ENCODE measurements around the gene UBAP2L.

The UBAP2L gene, protein sequence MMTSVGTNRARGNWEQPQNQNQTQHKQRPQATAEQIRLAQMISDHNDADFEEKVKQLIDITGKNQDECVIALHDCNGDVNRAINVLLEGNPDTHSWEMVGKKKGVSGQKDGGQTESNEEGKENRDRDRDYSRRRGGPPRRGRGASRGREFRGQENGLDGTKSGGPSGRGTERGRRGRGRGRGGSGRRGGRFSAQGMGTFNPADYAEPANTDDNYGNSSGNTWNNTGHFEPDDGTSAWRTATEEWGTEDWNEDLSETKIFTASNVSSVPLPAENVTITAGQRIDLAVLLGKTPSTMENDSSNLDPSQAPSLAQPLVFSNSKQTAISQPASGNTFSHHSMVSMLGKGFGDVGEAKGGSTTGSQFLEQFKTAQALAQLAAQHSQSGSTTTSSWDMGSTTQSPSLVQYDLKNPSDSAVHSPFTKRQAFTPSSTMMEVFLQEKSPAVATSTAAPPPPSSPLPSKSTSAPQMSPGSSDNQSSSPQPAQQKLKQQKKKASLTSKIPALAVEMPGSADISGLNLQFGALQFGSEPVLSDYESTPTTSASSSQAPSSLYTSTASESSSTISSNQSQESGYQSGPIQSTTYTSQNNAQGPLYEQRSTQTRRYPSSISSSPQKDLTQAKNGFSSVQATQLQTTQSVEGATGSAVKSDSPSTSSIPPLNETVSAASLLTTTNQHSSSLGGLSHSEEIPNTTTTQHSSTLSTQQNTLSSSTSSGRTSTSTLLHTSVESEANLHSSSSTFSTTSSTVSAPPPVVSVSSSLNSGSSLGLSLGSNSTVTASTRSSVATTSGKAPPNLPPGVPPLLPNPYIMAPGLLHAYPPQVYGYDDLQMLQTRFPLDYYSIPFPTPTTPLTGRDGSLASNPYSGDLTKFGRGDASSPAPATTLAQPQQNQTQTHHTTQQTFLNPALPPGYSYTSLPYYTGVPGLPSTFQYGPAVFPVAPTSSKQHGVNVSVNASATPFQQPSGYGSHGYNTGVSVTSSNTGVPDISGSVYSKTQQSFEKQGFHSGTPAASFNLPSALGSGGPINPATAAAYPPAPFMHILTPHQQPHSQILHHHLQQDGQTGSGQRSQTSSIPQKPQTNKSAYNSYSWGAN
- total RNA-seq, result 75.0 to 149 (median 101) reads per million in 17 experiments

DNA sequence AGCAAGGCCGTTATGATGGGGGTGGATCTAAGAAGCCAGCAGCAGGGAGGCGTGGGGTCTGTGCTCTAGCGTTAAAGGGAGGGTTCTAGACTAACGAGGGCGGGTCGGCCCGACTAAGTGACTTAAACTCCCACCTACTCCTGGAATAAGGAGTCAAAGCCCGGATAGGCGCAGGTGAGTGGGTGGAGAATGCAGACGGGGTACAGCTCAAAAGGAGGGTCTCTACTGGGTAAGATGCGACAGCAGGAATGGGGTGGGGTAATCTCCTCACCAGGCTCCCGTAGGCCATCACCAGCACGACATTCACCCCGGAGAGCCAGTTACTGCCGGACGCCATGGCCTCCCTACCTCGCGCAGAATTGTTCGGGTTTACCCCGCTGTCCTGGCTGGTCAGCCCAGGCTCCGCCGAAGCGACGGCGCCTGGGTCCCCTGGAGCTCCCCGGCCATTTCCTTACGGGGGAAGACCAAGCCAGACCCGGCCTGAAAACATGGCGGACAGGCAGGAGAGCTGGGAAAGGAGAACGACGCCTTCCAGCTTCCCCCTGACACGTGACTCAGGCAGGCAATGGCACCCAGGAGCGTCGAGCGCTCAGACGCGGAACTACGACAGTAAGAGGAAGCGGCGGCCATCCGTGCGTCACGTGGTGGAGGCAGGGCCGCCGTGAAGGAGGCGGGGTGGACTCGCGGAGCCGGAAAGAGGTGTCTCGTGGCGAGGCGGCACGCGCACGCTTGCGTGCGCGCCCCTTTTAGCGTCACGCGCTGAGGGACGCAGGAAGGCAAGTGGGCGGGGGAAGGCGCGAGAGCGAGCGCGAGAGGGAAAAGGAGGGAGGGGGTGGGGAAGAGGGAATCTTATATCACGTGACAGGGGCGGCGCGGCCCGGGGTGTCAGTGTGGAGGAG is at the start of gene UBAP2L:
Gene UBAP2L (plus strand): TSS at position 885 of the 899 bp plus-strand sequence. CDS start 4,169 bp downstream, outside the sequence.
- DNase-seq, result peak; percentile 100

DNA sequence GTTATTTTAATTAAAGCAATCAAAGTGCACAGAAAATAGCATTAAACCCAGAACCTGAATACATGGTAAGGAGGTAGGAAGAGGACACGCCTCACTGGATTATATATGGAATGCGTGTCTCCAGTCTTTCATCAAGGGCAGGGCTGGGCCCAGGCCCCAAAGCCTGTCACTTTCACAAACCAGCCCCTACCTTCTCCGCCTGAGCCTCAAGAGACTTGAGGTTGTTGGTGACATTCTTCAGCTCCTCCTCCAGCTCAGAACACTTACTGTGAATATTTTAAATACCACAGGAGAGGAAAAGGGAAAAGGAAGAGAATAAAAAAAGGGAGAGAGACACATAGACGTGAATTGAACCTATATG is 49.6 kb upstream of the UBAP2L start:
- no peak for DNase-seq

DNA sequence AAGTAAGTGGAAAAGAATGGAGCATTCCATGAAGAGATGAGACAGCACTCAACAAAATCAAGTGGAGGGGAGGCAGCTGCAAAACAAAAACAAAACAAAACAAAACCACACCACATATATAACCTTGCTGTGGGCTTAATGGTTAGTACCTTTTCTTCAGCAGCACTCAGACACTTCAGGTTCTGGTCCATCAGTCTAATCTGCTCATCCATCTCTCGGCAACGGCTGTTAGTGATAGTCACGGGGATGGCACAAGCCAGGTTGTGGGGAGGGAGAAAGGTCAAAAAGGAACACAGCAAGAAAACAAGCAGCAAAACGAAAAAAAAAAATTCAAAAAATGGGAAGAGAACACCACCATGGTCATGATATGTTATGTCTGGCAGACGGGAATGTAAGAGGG is 48.9 kb upstream of the UBAP2L start:
- DNase-seq, result no peak

DNA sequence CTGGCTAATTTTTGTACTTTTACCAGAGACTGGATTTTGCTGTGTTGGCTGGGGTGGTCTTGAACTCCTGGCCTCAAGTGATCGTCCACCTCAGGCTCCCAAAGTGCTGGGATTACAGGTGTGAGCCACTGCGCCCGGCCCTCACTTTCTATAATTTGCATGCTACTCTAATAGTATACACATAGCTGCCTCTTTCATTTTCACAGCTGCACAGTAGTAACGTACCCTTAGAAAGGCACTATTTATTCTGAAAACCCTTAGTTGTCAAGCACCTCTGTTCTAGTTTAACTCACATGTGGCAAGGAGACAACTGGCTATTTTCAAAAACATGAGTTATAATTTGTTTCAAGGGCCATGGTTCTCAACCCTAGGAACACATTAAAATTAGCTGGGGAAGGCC is 46.1 kb upstream of the UBAP2L start:
- no peak for DNase-seq

DNA sequence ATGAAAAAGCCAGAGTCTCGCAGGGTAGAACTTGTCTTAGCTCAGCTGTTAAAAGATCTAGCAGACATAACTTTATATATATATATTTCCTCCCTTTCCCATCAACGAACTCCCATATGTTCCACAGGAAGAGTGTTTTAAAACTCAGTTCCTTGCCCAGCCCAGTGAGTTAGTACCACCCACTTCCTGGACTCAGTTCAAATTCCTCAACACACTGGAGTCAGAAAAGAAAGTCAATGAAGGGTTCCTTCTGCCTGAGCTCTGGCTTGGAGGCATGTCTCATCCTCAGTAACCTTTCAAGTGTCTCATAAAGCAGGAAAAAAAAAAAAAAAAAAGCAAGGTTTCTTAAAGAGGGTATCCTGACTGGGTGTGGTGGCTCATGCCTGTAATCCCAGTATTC is 44.4 kb upstream of the UBAP2L start:
- peak; percentile 43 to 65 (median 57) for DNase-seq

DNA sequence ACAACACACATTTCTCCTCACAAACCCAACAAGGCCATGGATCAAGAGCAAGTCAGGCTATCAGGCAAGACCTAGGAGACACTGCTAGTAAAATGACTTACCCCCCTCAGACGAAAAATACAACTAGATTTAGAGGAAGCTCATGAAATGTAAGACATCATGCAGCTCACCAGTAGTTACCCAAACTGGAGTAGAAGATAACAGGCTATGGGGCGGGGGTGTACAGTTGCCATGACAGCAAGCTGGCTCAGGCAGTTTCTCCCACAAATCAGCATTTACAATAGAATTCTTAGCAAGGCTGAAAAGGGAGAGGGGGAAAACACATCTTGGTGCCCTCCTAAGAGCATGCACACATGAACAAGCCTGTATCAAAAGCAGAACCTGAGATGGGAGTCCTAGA is 42.7 kb upstream of the UBAP2L start:
- DNase-seq, result peak; percentile 37 to 66 (median 62)

DNA sequence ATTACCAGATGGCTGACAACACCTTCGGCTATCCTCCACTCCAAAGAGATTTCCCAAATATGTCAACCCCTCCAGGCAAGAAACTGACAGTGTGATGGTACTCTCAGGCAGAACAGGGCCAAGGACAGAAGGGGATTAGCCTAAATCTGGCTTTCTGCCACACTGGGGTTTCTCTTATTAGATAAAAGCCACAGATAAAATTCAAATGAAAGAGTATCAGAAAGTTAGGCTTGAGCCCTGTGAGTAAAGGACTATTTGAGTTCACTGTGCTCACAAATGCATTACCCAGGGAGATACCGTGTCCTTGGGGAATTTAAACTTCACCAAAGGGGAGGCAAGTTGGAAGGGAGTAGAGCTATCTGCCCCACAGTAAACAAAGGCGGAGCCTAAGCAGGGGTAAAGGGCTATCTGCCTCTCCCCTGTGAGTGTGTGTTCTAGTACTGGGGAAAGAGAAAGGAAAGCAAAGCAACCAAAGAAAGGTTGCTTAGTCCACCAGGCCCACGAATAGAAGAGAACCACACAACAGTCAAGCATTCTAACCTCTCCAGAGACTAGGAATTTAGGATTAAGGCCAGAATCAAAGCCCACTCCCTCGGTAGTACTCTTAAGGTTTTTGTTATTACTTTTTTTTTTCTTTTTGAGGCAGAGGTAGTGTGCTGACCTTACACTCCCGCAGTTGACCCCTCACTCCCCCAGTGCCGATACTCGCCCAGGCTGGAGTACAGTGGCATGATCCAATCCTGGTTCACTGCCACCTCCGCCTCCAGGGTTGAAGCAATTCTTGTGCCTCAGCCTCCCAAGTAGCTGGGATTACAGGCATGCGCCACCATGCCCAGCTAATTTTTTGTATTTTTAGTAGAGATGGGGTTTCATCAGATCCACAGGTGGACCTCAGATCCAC is 41.6 kb upstream of the UBAP2L start:
- DNase-seq, result no peak

DNA sequence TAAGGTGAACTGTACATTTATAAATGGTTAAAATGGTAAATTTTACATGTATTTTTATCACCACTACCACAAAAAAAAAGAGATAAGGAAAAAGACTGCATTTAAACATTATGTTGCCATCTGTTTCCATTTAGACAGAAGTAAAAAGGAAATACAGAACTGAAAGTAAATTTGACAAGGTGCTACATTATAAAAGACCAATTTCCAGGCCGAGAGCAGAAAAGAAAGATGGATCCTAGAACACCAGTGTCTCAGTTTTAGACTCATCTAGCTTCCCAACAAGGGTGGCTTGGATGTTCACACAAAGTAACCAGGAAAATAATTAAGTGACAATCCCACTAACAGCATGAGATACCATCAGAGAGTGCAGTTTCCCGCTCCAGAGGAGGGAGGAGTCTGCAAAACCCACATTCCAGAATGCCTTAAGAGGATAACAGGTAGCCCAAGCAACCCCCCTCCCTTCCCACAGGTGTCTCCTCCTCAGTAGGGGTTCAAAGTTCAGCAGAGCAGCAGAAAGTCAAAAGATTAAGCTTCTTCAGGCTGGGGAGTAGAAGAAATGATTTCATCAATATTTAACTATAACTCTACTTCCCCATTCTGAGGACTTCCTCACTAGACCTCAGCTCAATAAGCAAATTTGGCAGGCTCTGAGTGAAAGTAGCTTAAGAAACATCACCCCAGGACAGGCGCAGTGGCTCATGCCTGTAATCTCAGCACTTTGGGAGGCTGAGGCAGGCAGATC is 40.6 kb upstream of the UBAP2L start:
- DNase-seq, result peak; percentile 83 to 94 (median 88)

DNA sequence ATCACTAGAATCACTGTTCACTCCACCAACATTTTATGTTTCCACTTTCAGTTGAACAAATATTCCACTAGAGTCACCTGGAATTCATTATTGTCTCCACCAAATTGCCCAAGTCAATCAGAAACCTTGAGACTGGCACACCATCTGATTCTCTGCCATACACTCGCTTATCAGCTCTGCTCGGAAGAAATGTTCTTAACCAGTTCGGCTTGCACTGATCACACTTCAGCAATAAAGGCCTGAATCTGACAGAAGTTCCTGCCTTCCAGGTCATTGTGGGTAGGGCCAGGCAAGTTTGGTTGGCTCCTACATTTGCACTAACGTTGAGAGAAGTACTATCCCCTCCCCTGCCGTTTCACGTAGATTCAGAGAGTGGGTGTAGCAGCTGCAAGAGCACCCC is 38.8 kb upstream of the UBAP2L start:
- no peak for DNase-seq

DNA sequence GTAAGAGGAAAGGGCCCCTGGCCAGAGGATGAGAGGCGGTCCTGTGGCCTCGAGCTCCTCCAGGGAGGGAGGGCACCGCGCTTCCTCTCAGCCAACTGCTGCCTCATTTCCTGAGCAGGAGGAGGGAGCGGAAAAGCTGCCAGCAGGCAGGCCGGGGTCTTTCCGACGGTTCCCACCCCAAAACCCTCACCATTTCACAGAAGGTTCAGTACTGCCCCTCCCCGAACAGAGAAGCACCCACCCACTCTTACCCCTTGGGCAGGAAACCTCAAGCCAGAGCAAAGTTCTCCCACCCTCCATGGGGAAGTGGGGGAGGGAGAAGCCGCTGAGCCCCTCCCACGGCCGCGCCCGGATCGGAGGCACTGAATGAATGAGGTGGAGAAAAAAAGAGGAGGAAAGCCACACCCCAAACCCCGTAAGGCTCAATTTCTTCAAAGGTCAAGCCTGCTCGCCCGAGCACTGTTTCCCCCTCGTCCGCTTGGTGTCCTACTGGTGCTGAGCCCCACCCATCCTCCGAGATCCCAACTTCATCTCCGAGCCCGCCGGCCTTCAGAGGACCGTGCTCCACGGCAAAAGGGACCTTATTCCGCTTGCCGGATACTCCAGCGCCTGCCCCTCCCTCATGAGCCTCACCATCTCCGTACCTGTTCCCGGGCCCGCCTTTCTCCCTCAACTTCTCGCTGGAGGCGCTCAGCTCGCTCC is 38.3 kb upstream of the UBAP2L start:
- DNase-seq, result peak; percentile 94 to 99 (median 96)

DNA sequence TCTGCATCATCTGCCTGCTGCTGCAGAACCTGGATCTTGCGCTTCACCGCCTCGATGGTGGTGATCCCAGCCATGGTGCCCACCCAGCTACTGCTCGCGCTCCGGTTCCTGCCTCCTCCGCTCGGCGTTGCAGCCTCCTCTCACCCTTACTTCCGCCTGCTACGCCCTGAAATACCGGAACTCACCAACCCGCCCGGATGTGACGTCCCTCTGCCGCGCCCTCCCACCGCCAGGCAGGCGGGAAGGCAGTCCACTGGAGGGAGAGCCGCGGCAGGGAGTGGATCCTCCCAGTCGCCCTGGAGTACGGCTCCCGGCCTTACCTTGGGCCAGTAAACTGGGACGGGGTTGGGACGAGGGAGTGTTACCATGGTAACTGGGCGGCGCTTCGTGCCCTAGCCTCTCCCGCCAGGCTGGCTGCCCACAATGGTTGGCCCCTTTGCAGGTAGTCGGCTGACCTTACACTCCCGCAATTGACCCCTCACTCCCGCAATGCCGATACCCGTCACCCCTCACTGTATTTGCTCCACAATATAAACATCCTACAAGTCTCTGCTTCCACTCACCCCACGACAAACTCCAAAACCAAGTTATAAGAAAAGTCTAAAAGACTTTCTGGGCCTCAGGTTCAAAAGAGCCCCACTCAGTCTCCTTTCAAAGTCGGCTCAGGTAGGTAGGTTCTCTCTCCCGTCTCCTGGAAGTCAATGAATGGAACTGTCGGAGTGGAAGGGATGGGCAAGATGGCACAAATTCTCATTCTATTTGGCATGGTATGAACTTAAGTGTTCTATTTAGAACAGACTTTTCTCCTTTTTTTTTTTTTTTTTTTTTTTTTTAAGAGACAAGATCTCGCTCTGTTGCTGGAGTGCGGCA is 37.5 kb upstream of the UBAP2L start:
- DNase-seq, result peak; percentile 97 to 98 (median 98)

DNA sequence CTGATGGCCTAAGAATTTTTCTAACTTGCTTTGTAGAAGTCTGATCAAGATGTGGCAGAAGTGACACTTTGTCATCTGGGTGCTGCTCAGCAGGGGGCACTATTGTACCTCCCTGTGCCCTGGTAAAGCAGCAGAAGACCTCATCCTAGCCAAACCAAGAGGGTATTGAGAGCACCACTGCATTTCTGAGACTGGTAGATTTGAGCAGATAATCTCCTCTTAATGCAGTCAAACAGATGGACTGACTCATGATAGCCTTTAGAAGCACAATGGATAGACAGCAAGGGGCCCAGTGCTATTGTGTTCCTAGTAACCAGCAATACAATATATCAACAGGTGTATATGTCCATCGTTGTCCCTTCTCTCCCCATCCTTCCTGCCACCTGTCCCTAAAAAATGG is 34.6 kb upstream of the UBAP2L start:
- DNase-seq, result peak; percentile 83 to 88 (median 84)

DNA sequence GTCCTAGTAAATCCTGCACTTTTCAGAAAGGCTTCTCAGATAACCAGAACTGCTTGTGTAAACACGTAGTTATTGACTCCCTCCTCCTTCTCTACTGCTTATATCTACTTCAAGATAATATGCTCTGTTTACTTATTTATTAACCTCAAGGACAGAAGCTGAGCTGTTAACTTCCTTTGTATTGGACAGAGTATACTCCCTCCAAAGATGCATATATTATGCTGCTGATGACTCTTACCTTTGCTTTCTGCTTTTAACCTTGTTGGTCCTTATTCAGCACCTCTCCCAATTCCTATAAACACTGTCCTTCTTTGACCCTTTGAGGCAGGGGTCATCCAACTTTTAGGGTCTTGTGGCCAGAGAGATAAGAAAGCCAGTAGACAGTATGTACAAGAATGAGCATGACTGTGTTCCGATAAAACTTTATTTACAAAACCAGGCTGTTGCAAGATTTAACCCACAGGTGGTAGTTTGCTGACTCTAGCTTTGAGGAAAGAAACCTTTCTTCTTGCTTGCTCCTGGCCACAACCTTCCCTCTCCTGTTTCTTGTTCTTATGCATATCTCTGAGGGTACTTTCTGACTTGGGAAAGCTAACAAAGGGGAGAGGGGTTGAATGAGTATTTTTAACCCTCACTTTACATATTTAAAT is 33.8 kb upstream of the UBAP2L start:
- DNase-seq, result no peak

DNA sequence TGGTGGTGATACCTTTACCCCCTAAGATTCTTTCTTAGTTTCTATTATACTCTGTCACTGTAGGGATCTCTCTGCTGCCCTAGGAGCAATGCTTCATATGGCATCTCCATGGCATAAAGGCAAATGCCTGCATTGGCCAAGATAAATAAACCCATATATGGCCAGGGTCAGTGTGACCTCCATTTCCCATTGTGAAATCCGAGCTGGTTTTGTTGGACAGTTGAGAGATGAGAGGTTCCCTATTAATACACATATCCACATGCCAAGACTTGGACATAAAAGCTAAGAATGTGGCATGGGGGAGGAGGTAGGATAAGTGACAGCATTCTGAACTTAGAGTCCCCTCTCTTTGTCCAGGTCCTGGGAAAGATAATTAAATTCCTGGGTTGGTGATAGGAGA is 30.2 kb upstream of the UBAP2L start:
- DNase-seq, result peak; percentile 31 to 55 (median 34)

DNA sequence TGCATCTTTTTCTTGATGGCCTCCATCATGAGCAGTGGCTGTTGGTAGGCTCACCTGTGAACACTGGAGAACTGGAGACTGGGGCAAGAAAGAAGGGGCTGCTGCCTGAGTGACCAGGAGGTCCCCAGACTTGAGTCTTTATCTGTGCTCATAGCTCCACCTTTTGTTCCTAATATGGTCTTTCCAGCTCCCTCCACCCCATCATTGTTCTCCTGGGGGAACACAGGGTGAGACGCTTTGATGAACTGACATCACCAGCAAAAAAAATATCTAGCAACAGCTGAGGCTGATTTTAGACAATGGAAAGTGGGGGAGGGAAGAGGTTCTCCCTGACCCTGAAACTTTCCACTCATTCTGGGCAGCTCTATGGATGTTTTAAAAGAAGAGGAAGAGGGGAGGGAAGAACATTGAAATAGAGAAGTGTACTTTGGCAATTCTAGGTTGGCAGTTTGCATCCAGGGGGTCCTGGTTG is 28.7 kb upstream of the UBAP2L start, which contains the start of gene TPM3:
Gene TPM3 (minus strand): TSS at position 111 of the 472 bp plus-strand sequence. CDS start 82 bp downstream, at position 29.
- peak; percentile 33 to 73 (median 54) for DNase-seq

DNA sequence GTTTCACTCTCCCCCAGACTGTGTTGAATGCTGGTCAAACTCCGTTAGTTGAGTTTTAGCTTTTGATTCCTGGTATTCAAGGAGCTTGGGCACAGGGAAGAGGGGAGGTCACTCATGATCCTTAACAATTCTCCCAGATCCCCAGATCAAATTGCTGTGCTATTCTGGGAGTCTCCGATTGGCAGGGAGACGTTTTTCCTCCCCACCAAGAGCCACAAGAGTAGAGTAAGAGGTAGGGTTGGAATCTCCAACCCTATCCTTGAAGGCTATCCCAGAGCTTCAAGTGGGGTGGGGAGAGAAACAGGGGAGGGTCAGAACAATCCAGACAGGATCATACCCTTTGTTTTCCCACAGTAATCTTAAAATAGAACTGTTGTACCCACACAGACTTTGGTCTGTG is 28.3 kb upstream of the UBAP2L start:
- DNase-seq, result no peak

DNA sequence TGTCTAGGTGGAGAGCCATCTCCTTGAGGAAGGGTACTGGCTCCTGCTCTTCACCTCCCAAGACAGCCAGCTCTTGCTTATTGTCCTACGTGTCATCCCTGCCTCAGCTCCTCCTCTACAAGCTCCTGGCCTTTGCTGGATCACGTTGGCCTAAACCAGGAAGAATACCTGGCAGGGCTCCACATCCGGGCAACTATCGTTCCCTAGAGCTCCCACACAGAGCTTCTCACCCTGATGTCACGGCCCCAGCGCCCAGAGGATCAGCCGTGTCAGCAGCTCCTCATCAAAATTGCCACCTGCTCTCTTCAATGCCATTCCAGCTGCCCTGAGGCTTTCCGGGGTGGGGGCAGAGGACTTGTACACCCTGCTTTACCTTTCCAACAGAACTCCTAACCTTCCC is 26.9 kb upstream of the UBAP2L start:
- DNase-seq, result no peak

All from suppressor macrophage (primary cell).